ENCODE data around the gene SPNS1. TPM values are rescaled to one million over a fixed set of nuclear protein-coding genes. Genes with fewer than 3 reads are reported as not detected.

Gene SPNS1
- total RNA-seq, 4 donors from 2014 or later, result 22.7 to 75.2 (median 28.2) TPM

DNA sequence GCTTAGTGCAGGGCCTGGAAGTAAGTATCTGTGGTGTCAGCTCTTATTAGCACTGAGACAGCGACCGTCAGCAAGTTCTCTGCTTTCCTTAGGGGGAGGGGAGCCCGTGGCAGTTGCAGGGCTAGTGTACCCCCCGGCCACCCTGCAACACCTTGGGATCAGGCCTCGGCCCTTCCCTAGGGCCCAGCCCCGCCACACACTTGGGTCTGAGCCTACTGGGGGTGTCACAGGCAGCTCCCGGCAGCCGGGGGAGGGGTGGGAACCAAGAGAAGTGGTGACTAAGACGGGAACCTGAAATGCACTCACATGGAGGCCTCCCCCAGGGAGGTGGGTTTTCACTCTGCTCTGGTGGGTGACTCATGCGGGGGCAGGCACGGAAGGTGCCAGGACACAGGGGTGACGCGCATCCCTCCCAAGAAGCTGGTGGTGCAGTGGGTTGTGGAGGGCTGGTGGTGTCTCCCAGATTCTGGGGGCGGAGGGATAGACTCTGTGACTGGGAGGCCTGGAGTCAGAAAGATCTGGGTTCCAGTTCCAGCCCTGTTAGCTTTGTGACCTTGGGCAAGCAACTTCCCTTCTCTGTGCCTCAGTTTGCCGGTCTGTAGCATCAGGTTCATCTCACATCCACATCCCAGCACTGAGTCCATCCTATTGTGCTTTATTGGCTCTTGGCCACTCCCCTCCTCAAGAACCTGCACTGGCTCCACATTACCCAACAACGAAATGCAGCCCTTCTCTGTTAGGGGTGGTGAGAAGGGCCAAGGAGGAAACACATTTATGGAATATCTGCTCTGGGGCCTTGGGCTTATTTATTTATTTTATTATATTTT is 54.8 kb downstream of the SPNS1 start:
- intact Hi-C loops (cut with DNase I; ENCODE audit: low total_unique reads) (no loop called here), in situ Hi-C loops (cut with MboI; ENCODE audit: low pct_ligation_motif_present in 1 of 4, low pct_unique_long_range_greater_than_20kb in 1 of 4, low sequenced_read_pairs in 3 of 4) (no loop called here)
- 54% methylated on average over 16 of the region's 16 CpGs; no CpG with 5 or more reads in 1 of the 2 donors for WGBS, 2 donors (ENCODE audit: low coverage in 1 of 2)

DNA sequence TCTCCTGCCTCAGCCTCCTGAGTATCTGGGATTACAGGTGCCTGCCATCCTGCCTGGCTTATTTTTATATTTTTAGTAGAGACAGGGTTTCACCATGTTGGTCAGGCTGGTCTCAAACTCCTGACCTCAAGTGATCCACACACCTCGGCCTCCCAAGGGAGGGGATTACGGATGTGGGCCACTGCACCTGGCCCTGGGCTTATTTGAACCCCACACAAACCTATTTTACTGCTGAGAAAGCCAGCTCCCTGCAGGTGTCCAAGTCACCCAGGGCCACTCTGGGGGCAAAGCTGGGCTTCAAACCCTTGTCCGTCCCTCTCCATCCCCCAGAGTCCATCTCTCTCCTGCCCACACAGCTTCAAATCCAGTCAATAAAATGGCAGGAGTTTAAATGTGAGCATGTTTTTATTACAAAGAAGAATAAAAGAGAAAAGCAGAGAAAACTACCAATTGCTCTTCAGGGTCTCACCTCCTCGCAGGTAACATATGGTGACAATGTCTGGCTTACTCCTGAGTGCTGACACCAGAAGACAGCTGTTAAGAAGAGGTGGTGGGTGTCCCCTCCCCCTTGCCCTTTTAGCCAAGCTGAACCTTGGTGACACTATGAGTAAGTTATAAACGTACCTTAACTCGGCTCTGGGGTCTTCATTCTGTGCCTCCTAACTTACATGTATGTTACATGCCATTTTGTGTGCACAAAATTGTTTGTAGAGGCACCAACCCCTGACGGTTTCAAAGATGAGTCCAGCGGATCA is 55.7 kb downstream of the SPNS1 start:
- H3K9me3 ChIP-seq, result no peaks in the 10 kb centered on the region
- no peak overlapping the region for H3K27ac ChIP-seq
- intact Hi-C loops (cut with DNase I; ENCODE audit: low total_unique reads), result no loop called here
- H3K4me1 ChIP-seq, result no peaks in the 10 kb centered on the region
- WGBS, 2 donors (ENCODE audit: low coverage in 1 of 2), result 69 to 77% methylated on average over 5 to 8 of the region's 8 CpGs
- H3K4me3 ChIP-seq, result no peak overlapping the region
- in situ Hi-C loops (cut with MboI; ENCODE audit: low pct_ligation_motif_present in 1 of 4, low pct_unique_long_range_greater_than_20kb in 1 of 4, low sequenced_read_pairs in 3 of 4), result no loop called here
- no peak for DNase-seq
- TF ChIP-seq POLR2A (IDR thresholded peaks at IDR 0.05) (no peak), CTCF (IDR thresholded peaks at IDR 0.05) (no peak), EP300 (IDR thresholded peaks at IDR 0.05; ENCODE audit: low read depth) (no peak), POLR2AphosphoS5 (IDR thresholded peaks at IDR 0.05) (no peak)
- H3K27me3 ChIP-seq, result no peaks in the 10 kb centered on the region
- no peaks in the 10 kb centered on the region for H3K36me3 ChIP-seq

More for the DNA sequence above, 54.8 kb downstream of the SPNS1 start:
- Histone ChIP-seq H3K4me1 (no peaks in the 10 kb centered on the region), H3K36me3 (no peaks in the 10 kb centered on the region), H3K27ac (no peak overlapping the region), H3K9me3 (no peaks in the 10 kb centered on the region), H3K4me3 (no peak overlapping the region), H3K27me3 (no peaks in the 10 kb centered on the region)
- TF ChIP-seq CTCF (IDR thresholded peaks at IDR 0.05) (no peak), EP300 (IDR thresholded peaks at IDR 0.05; ENCODE audit: low read depth) (no peak), POLR2A (IDR thresholded peaks at IDR 0.05) (no peak), POLR2AphosphoS5 (IDR thresholded peaks at IDR 0.05) (no peak)
- no peak for DNase-seq

Other genes with a start within 250 kb of the SPNS1 start
- 10 to 100 TPM in 3 of 4 donors, not detected in 1; 13.2 to 23.9 (median 19.4) TPM for gene NPIPB9, start 223.0 kb upstream of the SPNS1 start, total RNA-seq
- 100 to 1,000 TPM in 3 of 4 donors, 10 to 100 TPM in 1; 90.2 to 165 (median 105) TPM for gene ATXN2L, start 151.8 kb upstream of the SPNS1 start, total RNA-seq
- 100 to 1,000 TPM; 126 to 190 (median 143) TPM for gene TUFM, start 128.4 kb upstream of the SPNS1 start, total RNA-seq
- 100 to 1,000 TPM in 1 of 4 donors, 10 to 100 TPM in 3; 28.5 to 111 (median 60.4) TPM for gene SH2B1, start 110.9 kb upstream of the SPNS1 start, total RNA-seq
- gene ATP2A1, start 96.3 kb upstream of the SPNS1 start, total RNA-seq, result 1 to 10 TPM in 3 of 4 donors, not detected in 1; 1.1 to 3.2 (median 1.4) TPM
- 100 to 1,000 TPM in 2 of 4 donors, 10 to 100 TPM in 2; 57.1 to 182 (median 130) TPM for gene RABEP2, start 49.5 kb upstream of the SPNS1 start, total RNA-seq
- gene CD19, start 42.8 kb upstream of the SPNS1 start, total RNA-seq, result 1 to 10 TPM in 2 of 4 donors, not detected in 2; 4.5 to 9.8 TPM
- gene NFATC2IP, start 23.8 kb upstream of the SPNS1 start, total RNA-seq, result 10 to 100 TPM; 59.1 to 89.4 (median 70.2) TPM
- 10 to 100 TPM in 1 of 4 donors, 1 to 10 TPM in 3; 5.6 to 39.6 (median 8.4) TPM for gene LAT, start 10.3 kb downstream of the SPNS1 start, total RNA-seq